Esophagus muscularis mucosa (tissue), 4 donors: ENCODE results near the gene FMC1.

Experiments used
- EP300 ChIP-seq: sonication (generic); formaldehyde crosslinking; IDR thresholded peaks from one replicate; pipeline ENCODE4 v1.6.1; 2017; ENCODE audit warnings: antibody characterized with exemption
- POLR2A ChIP-seq: fragments of 450-650 bp; IDR thresholded peaks from one replicate; pipeline ENCODE4 v1.6.1; 2017; ENCODE audit warnings: antibody characterized with exemption, moderate library complexity, mild to moderate bottlenecking, low read depth
- TF ChIP-seq, protein P1 (sequence below), 3 experiments: fragments of 200-600 bp in 2 of 3; fragments of 450-650 bp in 1 of 3; sonication (generic) in 2 of 3; IDR thresholded peaks; one replicate each; pipeline ENCODE4 v1.5.1; 2017 to 2019; ENCODE audit warnings: antibody characterized with exemption in 3 of 3, mild to moderate bottlenecking in 2 of 3, moderate library complexity in 1 of 3

DNA sequence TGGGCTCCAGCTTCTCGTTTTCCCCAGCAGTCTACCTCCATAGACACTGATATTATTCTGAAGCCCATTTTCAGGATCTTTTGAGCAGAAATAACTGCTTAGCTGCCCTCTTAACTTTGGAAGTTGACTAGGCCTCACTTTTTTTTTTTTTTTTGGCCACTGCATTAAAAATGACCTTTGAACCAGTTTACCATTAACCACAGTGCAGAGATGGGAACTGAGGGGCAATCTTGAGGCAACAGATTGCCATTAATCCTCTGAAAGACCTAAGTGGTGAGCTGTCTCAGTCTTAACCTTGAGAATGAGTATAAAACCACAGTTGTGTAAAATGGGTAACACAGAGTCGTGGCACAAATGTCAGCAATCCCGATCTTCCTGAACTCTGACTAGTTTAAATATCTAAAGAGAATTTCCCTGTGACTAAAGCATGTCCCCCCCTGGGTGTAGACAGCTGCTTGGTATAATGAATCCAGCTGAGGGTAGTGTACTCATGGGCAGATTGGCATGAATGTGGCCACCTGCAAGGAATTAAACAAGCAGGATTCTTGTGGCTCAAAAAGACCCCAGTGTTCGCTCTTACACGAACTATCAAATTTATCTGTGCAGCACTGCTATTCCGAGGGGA is 46.1 kb upstream of the FMC1 start:
- TF ChIP-seq, protein P1, sequence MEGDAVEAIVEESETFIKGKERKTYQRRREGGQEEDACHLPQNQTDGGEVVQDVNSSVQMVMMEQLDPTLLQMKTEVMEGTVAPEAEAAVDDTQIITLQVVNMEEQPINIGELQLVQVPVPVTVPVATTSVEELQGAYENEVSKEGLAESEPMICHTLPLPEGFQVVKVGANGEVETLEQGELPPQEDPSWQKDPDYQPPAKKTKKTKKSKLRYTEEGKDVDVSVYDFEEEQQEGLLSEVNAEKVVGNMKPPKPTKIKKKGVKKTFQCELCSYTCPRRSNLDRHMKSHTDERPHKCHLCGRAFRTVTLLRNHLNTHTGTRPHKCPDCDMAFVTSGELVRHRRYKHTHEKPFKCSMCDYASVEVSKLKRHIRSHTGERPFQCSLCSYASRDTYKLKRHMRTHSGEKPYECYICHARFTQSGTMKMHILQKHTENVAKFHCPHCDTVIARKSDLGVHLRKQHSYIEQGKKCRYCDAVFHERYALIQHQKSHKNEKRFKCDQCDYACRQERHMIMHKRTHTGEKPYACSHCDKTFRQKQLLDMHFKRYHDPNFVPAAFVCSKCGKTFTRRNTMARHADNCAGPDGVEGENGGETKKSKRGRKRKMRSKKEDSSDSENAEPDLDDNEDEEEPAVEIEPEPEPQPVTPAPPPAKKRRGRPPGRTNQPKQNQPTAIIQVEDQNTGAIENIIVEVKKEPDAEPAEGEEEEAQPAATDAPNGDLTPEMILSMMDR (IDR thresholded peaks at IDR 0.05) = no peak
- TF ChIP-seq POLR2A = no peak
- no peak for TF ChIP-seq EP300
